Vagina (tissue), 2 donors: ENCODE measurements around the gene DDHD1. TPM values are rescaled to one million over a fixed set of nuclear protein-coding genes. Genes with fewer than 3 reads are reported as not detected.

ENCODE experiments used
- DNase-seq, 2 donors: peaks; one replicate each; pipeline ENCODE4 v3.0.0-alpha.2; 2017; ENCODE audit errors: extremely low spot score in 2 of 2
- H3K27ac ChIP-seq: fragments of 200-600 bp; sonication (generic); one replicate; pipeline ENCODE4 v1.5.1; 2019
- H3K27me3 ChIP-seq: fragments of 200-600 bp; sonication (generic); one replicate; pipeline ENCODE4 v1.5.1; 2019
- H3K36me3 ChIP-seq, 2 donors: fragments of 200-600 bp; sonication (generic); one replicate each; pipeline ENCODE4 v1.5.1; 2017 to 2019
- H3K4me1 ChIP-seq: fragments of 200-600 bp; sonication (generic); one replicate; pipeline ENCODE4 v1.5.1; 2019
- H3K4me3 ChIP-seq, 2 donors: fragments of 200-600 bp; sonication (generic); 1 replicate in 1 of 2; 2 replicates in 1 of 2; pipeline ENCODE4 v1.5.1; 2016 to 2019
- H3K9me3 ChIP-seq: fragments of 200-600 bp; sonication (generic); one replicate; pipeline ENCODE4 v1.5.1; 2019
- POLR2A ChIP-seq, 2 donors: fragments of 450-650 bp; IDR thresholded peaks; one replicate each; pipeline ENCODE4 v1.6.1; 2017; ENCODE audit warnings: antibody characterized with exemption in 2 of 2, mild to moderate bottlenecking in 2 of 2, moderate library complexity in 2 of 2
- POLR2AphosphoS5 ChIP-seq, 2 donors: sonication (generic); formaldehyde crosslinking; IDR thresholded peaks; one replicate each; pipeline ENCODE4 v1.9.0; 2017; ENCODE audit warnings: antibody characterized with exemption in 2 of 2, mild to moderate bottlenecking in 2 of 2, low read depth in 1 of 2; ENCODE audit not compliant: insufficient read depth in 1 of 2
- intact Hi-C: fragments of 100-400 bp; cut with DNase I; formaldehyde crosslinking; loops from one replicate; pipeline ENCODE4 v1.15.1; 2023
- total RNA-seq: library from RNA; depleted of rRNA; stranded (reverse); fragments of >200 nt; gene quantifications from one replicate; pipeline ENCODE4 v1.2.3, GENCODE V29; 2016
- TF ChIP-seq, protein P1 (sequence below), 3 experiments: fragments of 450-650 bp in 2 of 3; fragments of 200-600 bp in 1 of 3; sonication (generic) in 1 of 3; IDR thresholded peaks; one replicate each; pipeline ENCODE4 v1.5.1; 2017 to 2019; ENCODE audit warnings: antibody characterized with exemption in 3 of 3, mild to moderate bottlenecking in 2 of 3, moderate library complexity in 2 of 3

Gene DDHD1
- total RNA-seq, 1 donor from 2014 or later, result 17.4 TPM

DNA sequence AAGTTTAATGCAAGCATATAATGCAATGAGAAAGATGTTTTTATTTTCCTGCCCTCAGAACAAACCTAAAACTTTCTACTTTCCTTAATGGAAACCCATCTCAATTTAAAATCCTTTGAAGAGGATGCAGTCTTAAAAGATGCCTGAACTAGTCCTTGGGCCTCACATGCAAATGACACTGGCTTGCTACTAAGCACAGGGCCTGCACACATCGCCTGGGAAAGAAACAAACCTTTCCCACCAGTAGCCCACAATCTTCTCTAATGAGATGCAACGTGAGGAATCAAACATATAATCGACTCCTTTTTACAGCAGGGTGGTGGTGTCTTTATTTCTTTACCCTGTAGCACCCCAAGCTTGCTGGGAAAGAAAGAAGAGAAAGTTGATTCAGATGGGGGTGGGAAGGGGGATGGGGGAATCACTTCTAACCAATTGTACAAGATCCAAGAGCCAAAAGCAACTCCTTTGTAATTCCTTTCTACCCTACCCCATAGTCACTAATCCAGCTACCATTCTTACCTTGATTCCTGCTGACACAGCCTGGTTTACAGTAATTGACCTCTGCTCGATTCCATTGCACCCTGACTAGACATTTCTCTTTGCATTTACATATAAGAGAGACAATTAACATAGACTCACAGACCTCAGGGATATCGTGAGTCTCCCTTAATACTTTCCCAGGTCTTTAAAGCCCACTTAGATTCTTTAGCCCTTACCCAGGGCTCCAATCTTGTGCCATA is 132.8 kb downstream of the DDHD1 start:
- Histone ChIP-seq H3K27me3 (no peaks in the 10 kb centered on the region), H3K9me3 (no peaks in the 10 kb centered on the region), H3K36me3 (no peaks in the 10 kb centered on the region), H3K4me3 (no peak overlapping the region), H3K27ac (no peak overlapping the region), H3K4me1 (no peaks in the 10 kb centered on the region)
- no peak for DNase-seq
- TF ChIP-seq POLR2A (IDR thresholded peaks at IDR 0.05) (no peak), POLR2AphosphoS5 (IDR thresholded peaks at IDR 0.05; ENCODE audit: insufficient read depth in 1 of 2, low read depth in 1 of 2) (no peak)
- TF ChIP-seq, protein P1, sequence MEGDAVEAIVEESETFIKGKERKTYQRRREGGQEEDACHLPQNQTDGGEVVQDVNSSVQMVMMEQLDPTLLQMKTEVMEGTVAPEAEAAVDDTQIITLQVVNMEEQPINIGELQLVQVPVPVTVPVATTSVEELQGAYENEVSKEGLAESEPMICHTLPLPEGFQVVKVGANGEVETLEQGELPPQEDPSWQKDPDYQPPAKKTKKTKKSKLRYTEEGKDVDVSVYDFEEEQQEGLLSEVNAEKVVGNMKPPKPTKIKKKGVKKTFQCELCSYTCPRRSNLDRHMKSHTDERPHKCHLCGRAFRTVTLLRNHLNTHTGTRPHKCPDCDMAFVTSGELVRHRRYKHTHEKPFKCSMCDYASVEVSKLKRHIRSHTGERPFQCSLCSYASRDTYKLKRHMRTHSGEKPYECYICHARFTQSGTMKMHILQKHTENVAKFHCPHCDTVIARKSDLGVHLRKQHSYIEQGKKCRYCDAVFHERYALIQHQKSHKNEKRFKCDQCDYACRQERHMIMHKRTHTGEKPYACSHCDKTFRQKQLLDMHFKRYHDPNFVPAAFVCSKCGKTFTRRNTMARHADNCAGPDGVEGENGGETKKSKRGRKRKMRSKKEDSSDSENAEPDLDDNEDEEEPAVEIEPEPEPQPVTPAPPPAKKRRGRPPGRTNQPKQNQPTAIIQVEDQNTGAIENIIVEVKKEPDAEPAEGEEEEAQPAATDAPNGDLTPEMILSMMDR (IDR thresholded peaks at IDR 0.05), result no peak
- intact Hi-C loops, result no loop called here

DNA sequence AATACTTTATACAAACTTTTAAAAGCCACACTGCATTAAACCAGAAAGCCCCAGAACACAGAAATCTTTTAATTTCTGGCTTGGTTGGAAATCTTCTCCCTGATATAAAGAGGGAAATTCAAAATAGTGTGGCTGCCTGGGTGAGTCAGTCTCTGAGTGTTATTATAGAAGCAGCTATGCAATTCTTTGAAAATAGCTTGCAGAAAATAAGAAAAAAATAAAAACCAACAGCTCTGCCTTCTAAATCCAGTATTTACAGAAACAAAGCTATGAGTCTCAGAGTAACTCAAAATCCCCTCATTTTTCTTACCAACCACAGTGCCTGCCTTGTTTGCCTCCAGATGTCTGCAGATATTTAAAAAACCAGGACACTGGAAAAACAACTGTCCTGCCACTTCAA is 133.7 kb downstream of the DDHD1 start:
- H3K4me3 ChIP-seq, result no peak overlapping the region
- TF ChIP-seq, protein P1 (IDR thresholded peaks at IDR 0.05), result no peak
- TF ChIP-seq POLR2A (IDR thresholded peaks at IDR 0.05), result no peak
- TF ChIP-seq POLR2AphosphoS5 (IDR thresholded peaks at IDR 0.05; ENCODE audit: insufficient read depth in 1 of 2, low read depth in 1 of 2), result no peak

DNA sequence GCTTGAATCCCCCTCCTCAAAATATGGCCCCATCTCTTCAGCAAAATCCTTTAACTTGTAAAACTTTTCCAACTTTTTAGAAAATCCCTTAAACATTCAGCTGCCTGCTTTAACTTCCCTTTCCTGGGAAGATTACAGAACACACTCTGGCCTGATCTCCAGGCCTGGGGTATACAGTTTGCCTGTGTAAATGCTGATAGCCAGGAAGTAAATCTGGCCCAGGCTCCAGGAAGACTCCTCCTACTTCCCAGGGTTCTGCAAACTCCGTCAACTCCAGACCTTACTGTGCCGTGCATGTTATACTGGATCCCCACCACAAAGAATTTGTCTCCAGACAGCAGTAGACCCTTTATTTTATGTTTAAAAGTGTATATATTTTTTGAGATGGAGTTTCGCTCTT is 135.3 kb downstream of the DDHD1 start:
- TF ChIP-seq, protein P1 (IDR thresholded peaks at IDR 0.05), result no peak
- intact Hi-C loops, result no loop called here
- H3K4me1 ChIP-seq, result no peaks in the 10 kb centered on the region

More for the DNA sequence above, 133.7 kb downstream of the DDHD1 start:
- intact Hi-C loops, result no loop called here
- Histone ChIP-seq H3K9me3 (no peaks in the 10 kb centered on the region), H3K36me3 (no peaks in the 10 kb centered on the region), H3K27me3 (no peaks in the 10 kb centered on the region), H3K27ac (no peak overlapping the region), H3K4me1 (no peaks in the 10 kb centered on the region)
- DNase-seq, result no peak

DNA sequence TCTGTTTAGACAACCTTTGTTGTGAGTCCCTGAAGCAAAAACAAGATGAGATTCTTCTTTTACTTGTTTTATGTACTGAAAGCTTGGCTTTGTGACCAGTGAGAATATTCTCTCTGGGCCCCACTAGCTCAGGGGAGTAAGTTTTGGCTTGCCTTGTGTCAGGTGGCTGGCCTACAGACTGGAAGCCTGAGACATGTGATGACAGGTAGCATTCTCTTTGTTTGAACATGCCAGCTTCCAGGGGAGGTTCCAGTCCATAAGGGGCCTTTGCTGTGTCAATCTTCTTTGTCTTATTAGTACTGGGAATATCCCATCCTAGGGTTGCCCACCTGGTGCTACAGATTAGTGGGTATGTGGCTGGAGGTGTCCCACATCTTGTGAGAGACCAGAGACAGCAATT is 136.2 kb downstream of the DDHD1 start:
- intact Hi-C loops, result no loop called here
- Histone ChIP-seq H3K36me3 (no peaks in the 10 kb centered on the region), H3K27ac (no peak overlapping the region), H3K9me3 (no peaks in the 10 kb centered on the region), H3K4me1 (no peaks in the 10 kb centered on the region), H3K27me3 (no peaks in the 10 kb centered on the region), H3K4me3 (no peak overlapping the region)
- TF ChIP-seq POLR2A (IDR thresholded peaks at IDR 0.05), result no peak
- no peak for TF ChIP-seq POLR2AphosphoS5 (IDR thresholded peaks at IDR 0.05; ENCODE audit: insufficient read depth in 1 of 2, low read depth in 1 of 2)
- TF ChIP-seq, protein P1 (IDR thresholded peaks at IDR 0.05), result no peak
- DNase-seq, result no peak

More for the DNA sequence above, 135.3 kb downstream of the DDHD1 start:
- no peak for DNase-seq
- no peaks in the 10 kb centered on the region for H3K36me3 ChIP-seq
- no peaks in the 10 kb centered on the region for H3K9me3 ChIP-seq
- no peak overlapping the region for H3K27ac ChIP-seq
- H3K27me3 ChIP-seq, result no peaks in the 10 kb centered on the region
- H3K4me3 ChIP-seq, result no peak overlapping the region

DNA sequence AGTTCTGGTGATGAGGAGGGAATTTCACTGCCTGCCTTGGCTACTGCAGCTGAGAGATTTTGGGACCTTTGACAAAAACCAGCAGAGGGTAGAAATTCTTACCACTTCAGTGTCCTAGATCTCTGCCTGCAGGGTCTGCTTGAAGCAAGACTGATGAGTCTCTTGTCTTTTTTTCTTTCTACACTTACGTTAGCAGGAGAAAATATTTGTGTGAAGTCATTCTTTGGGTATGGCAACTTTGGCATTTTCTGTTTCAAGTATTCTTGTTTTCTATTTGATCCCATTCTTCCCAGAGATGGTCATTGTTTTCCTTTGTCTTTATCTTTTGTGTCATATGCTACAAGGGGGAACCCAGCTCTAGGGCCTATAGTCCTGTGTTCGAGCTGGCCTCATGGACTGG is 136.6 kb downstream of the DDHD1 start:
- no peak overlapping the region for H3K27ac ChIP-seq
- no peak for DNase-seq
- intact Hi-C loops, result no loop called here
- H3K4me3 ChIP-seq, result no peak overlapping the region
- H3K4me1 ChIP-seq, result no peaks in the 10 kb centered on the region
- TF ChIP-seq, protein P1 (IDR thresholded peaks at IDR 0.05), result no peak
- no peak for TF ChIP-seq POLR2AphosphoS5 (IDR thresholded peaks at IDR 0.05; ENCODE audit: insufficient read depth in 1 of 2, low read depth in 1 of 2)
- TF ChIP-seq POLR2A (IDR thresholded peaks at IDR 0.05), result no peak
- H3K36me3 ChIP-seq, result no peaks in the 10 kb centered on the region
- no peaks in the 10 kb centered on the region for H3K9me3 ChIP-seq
- no peaks in the 10 kb centered on the region for H3K27me3 ChIP-seq
